Left renal cortex interstitium (tissue), 4 donors: Measurements from ENCODE around the gene PGAM5. TPM values are rescaled to one million over a fixed set of nuclear protein-coding genes. Genes with fewer than 3 reads are reported as not detected.
A peak's percentile ranks its signal among the peaks of the same experiment; 100 is the strongest.
"Not testable (repeated sequence)": the region's sequence is repeated elsewhere in the genome, so short reads cannot be mapped to it uniquely, and the experiment has no call there.

ENCODE experiments used
- DNase-seq, 4 donors: peaks; one replicate each; pipeline ENCODE4 v3.0.0-alpha.2; 2013; ENCODE audit warnings: low read depth in 4 of 4, low spot score in 2 of 4, missing footprints in 1 of 4
- polyA plus RNA-seq, 4 donors: library from polyadenylated mRNA; unstranded; fragments of 120-200 nt; gene quantifications; one replicate each; pipeline ENCODE4 v1.2.1, GENCODE V29; 2013; ENCODE audit not compliant: insufficient read length in 4 of 4

PGAM5 gene
- polyA plus RNA-seq, 4 donors, result 17.5 to 28.6 (median 25.5) TPM

DNA sequence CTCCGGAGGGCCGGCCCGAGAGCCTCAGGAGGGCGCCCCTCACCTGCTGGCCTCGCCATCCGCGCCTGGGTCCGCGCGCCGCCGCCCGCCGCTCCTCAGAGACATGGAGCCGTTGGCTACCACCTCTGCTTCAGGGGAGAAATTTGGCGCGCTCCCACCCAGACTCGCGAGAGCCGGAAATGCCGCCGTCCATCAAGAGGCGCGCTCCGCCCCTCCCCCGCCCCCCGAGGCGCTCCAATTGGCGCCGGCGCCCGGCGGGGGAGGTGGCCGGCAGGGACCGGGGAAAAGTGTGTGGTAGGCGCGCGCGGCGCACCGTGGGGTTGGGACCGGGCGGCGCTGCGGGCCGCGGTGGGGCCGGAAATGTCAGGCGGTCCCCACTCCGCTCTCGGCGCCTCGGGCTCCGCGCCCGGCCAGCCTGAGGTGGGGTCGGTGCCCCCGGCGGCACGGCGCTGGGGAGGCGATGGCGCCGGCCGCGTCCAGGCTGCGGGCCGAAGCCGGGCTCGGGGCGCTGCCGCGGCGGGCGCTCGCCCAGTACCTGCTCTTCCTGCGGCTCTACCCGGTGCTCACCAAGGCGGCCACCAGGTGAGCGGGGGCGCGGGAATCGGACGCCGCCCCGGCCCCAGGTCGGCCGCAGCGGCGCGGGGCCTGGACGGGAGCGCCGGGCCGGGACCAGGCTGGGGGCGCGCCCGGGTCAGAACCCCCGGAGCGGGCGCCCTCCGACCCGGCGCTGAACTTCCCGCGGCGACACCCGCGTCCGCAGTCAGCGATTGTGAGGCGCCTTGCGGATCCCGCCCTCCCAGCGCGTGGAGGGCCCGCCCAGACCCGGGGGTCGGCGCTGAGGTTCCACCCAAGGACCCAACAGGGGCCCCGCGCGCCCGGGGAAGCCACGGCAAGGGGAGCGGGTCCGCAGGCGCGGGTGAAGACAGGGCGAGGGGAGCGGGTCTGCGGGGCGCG is 23.2 kb upstream of the PGAM5 start, which contains the start of the genes POLE and PXMP2:
Gene POLE (minus strand): TSS at position 132 of the 954 bp plus-strand sequence. CDS start 27 bp downstream, at position 105.
Gene PXMP2 (plus strand): TSS at position 377 of the 954 bp plus-strand sequence. CDS start 84 bp downstream, at position 461.
- peak; percentile 79 to 94 (median 88) for DNase-seq

DNA sequence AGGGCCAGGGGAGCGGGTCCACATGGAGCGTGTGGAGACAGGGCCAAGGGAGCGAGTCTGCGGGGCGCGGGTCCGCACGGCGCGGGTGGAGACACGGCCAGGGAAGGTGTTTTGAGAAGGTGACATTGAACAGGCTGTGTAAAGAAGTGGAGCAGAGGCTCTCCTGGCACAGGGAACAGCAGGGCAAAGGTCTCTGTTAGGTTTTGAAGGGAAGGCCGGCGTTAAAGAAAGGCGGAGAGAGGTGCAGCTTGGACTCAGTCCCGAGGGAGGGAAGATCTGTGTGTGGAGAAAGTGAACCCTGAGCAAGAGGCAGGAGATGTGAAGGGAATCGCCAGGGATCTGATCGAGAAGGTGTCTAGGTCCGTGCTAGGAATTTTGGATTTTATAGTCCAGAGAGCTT is 21.4 kb upstream of the PGAM5 start:
- DNase-seq, result no peak

DNA sequence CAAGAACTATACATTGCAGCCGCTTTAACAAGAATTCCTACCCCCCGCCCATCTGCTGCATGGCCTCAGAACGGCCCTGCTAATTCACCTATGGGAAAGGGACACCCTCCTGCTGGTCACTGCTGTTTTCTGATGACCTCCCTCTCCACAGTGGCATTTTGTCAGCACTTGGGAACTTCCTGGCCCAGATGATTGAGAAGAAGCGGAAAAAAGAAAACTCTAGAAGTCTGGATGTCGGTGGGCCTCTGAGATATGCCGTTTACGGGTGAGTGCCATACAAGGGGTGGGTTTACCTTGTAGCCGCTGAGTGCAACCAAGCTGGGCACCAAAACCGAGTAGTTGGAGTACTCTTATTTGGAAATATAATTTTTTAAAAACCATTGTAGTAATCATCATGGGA is 20.5 kb upstream of the PGAM5 start:
- no peak for DNase-seq

DNA sequence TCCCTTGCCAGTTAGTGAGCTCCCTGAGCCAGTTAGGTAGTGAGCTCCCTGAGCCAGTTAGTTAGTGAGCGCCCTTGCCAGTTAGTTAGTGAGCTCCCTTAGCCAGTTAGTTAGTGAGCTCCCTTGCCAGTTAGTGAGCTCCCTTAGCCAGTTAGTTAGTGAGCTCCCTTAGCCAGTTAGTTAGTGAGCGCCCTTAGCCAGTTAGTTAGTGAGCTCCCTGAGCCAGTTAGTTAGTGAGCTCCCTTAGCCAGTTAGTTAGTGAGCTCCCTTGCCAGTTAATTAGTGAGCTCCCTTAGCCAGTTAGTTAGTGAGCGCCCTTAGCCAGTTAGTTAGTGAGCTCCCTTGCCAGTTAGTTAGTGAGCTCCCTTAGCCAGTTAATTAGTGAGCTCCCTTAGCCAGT is 18.6 kb upstream of the PGAM5 start:
- not testable (repeated sequence) for DNase-seq

DNA sequence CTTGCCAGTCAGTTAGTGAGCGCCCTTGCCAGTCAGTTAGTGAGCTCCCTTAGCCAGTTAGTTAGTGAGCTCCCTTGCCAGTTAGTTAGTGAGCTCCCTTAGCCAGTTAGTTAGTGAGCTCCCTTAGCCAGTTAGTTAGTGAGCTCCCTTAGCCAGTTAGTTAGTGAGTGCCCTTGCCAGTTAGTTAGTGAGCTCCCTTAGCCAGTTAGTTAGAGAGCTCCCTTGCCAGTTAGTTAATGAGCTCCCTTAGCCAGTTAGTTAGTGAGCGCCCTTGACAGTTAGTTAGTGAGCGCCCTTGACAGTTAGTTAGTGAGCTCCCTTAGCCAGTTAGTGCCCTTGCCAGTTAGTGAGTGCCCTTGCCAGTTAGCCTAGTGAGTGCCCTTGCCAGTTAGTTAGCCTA is 15.8 kb upstream of the PGAM5 start:
- not testable (repeated sequence) for DNase-seq

DNA sequence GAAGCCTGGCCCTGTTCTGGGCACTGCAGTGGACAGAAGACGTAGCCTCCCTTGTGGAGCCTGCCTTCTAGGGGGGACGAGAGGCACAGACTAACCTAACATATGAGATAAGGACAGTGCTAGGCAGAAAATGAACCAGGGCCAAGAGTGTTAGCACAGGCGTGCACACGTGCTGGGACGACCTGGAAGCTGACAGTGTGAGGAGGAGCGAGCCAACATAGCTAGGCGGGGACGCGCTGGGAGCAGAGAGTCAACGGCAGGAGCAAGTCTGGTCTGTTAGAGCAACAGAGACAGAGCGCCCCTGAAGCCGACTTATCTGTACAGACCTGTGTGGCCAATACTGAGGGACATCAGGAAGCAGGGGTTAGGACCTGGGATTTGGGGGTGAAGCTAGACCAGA is 15.2 kb upstream of the PGAM5 start:
- DNase-seq, result no peak

DNA sequence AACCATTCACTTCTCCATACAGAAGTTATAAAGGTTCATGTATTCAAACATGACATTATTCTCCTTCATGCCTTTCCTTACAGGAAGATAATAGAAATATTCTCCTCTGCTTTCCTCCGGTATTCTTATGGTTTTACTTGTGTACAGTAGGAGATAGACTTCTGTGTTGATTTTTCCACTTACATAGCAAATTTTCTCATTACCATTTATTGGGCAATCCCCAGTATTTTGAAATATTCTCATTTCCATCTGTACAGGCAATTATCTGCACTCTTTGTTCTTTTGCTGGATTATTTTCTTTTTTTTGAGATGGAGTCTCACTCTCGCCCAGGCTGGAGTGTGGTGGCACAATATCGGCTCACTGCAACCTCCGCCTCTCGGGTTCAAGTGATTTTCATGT is 12.3 kb upstream of the PGAM5 start:
- no peak for DNase-seq

DNA sequence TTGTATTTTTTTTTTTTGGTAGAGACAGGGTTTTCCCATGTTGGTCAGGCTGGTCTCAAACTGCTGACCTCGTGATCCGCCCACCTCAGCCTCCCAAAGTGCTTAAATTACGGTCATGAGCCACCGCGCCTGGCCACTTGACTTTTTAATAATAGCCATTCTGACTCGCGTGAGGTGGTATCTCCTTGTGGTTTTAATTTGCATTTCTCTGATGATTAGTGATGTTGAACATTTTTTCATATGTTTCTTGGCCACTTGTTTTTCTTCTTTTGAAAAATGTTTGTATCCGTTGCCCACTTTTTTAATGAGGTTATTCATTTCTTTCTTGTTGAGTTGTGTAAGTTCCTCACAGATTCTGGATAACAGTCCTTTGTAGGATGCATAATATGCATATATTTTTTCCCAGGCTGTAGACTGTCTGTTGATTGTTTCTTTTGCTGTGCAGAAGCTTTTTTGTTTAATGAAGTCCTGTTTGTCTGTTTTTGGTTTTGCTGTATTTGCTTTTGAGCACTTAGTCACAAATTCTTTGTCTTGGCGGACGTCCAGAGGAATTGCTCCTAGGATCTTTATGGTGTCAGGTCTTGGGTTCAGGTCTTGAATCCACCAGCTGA is 10.3 kb upstream of the PGAM5 start:
- DNase-seq, result no peak

DNA sequence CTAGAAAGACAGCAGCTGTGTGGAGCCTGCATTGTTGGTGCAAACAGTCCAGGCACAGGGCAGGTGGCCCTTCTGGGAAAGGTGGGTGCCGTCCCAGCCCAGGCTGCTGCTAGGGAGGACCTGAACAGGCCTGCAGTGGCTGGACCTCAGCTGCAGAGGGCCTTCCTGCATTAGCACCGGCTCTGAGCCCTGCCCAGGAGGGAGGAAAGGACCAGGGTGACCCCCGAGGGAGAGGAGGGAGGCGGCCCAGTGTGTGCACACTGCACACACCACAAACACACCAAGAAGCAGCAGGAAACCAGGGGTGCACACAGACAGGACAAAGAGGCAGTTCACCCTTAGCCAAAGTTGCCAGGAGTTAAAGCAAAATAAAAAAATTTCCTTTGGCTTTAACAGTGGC is 8.0 kb upstream of the PGAM5 start:
- DNase-seq, result no peak

DNA sequence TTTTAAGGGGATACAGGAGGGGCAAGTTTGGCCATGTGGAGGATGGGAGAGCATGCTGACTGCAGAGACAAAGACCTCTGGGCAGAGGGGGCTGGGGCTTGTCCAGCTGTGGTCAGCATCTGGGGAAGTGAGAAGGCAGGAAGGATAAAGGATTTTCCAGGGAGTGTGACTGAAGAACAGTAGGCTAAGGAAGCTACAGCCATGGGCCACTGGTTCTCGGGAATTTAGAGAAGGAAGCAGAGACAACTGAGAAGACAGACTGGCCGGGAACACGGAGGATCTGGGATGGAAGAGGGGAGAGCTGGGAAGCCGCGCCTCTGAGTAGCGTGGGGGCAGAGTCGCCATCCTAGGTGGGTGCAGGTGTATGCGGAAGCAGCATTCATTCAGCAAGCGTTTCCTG is 7.0 kb upstream of the PGAM5 start:
- DNase-seq, result no peak

DNA sequence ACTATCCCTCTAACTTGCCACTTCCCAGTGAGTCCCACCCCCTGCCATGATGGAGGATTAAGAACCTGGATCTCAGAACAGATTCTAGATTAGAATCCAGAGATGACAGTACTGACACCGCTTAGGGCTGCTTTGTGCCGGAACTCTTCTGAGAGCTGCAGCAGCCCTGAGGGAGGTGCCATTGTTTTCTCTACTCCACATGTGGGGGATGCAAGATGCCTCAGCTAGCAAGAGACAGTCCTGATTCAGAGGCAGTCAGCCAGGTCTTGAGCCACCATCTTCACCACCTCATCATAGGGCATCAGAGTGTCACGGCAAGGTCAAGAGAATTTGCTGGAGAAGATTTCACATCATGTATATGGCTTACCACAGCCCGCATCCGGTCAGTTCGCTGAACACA is 3.4 kb upstream of the PGAM5 start:
- DNase-seq, result no peak

DNA sequence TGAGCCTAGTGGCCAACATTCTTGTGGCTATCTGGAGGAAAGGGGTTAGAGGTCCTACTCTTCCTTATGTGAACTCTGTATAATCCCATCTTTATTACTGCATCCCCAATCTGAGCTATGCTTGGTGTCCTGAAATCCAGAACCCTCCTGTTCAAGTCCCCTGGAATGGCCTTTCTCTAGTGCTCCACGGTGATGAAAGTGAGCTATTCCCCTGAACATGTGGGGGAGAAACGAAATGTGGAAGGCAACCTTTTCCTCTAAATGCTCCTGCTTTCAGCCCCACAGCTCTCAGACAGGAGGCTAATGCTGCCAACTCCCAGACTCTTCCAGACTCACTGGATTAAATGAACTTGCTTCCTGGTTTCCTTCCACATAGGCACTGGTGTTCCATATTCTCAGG is 2.5 kb upstream of the PGAM5 start:
- no peak for DNase-seq

DNA sequence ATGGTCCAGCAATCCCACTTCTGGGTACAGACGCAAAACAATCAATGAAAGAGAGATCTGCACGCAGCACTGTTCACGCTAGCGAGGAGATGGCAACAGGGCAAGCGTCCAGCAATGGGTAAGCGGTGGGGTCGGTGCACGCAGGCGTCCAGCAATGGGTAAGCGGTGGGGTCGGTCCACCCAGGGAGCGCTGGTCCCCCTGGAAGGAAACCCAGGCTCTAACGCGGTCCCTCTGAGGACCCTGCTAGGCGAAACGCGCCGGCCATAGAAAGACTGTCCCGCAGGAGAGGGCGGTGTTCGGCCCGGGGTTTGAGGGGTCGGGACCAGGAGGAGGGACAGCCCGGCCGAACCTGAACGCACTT is 618 bp upstream of the PGAM5 start:
- DNase-seq, result no peak

DNA sequence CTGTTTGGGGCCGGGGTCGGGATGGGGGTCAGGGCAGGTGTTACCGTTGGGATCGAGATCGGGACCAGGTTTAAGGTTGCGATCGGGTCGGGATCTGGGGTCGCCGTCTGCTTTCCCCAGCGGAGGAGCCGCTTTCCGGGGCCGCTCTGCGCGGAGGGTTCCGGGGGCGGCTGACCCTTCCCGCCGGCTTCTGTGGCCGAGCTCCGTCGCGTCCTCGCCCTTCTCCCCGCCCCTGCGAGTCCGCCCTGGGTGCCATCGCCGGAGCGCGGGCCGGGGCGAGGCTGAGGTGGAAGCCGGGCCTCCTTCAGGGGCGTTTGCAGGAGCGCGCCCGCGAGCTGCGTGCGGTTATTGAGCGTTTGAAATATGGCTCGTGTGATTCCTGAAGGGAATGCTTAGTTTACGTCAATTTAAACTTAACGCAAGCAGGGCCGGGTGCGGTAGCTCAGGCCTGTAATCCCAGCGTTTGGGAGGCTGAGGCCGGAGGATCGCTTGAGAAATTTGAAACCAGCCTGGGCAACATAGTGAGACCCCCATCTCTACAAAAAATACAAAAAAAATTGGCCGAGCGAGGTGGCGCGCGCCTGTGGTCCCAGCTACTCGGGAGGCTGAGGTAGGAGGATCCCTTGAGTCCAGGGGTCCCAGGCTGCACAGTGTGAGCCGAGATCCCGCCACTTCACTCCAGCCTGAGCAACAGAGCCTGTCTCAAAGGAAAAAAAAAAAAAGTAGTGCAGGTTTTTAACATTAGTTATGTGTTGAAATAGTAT is 620 bp downstream of the PGAM5 start:
- DNase-seq, result no peak

DNA sequence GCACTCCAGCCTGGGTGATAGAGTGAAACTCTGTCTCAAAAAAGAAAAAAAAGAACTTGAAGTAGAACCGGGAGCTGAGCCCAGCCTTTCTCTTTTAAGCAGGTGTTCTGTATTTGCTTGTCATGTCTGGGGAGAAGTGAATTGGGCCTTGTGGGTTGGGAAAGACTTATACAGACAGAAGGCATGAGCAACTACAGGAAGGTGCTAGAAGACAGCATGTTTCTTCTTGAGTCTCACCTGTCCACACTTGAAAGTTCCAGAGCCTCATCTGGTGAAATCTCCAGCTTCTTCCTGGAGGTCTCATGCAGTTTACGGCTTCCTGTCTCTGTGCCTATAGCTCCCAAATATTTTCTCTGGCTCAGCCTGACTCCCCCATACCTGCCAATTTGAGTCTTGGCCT is 2.5 kb downstream of the PGAM5 start:
- no peak for DNase-seq

DNA sequence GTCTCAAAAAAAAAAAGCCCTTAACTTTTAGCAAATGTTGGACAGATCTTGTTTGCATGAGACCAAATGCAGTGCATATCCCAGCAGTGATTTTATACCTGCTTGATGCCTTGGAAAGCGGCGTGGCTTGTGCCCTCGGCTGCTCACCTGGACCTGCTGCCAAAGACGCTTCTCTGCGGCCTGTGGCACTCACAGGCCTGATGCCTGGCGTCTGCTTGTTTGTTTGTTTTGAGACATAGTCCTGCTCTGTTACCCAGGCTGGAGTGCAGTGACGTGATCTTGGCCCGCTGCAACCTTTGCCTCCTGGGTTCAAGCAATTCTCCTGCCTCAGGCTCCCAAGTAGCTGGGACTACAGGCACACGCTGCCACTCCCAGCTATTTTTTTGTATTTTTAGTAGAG is 5.2 kb downstream of the PGAM5 start:
- DNase-seq, result no peak

DNA sequence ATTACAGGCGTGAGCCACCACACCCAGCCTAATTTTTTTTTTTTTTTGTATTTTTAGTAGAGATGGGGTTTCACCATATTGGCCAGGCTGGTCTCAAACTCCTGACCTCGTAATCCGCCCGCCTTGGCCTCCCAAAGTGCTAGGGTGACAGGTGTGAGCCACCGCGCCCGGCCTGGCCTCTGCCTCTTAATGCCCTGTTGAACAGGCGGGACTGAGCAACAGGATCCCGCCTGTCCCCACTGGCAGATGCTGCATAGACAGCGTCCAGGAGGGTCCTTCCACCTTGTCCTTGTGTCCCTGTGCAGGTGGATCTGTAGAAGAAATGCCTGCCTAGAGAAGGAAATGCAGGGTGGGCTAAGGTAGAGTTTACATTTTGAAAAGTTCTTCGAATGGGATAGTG is 5.7 kb downstream of the PGAM5 start:
- no peak for DNase-seq

DNA sequence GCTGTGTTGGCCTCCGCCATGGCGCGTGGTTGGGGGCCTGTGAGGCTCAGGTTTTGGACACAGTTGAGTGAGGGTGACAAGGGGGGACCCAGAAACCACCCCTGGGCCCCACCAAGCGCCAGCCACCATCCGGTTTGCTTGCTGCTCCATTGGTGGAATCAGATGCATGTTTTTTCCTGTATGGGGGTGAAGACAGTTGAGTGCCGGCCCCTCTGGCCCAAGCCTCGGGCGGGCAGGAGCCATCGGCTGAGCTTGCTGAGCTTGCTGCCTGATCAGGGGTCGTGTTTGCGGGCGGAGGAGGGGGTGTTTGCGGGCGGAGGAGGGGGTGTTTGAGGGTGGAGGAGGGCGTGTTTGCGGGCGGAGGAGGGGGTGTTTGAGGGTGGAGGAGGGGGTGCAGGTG is 6.4 kb downstream of the PGAM5 start:
- DNase-seq, result no peak

DNA sequence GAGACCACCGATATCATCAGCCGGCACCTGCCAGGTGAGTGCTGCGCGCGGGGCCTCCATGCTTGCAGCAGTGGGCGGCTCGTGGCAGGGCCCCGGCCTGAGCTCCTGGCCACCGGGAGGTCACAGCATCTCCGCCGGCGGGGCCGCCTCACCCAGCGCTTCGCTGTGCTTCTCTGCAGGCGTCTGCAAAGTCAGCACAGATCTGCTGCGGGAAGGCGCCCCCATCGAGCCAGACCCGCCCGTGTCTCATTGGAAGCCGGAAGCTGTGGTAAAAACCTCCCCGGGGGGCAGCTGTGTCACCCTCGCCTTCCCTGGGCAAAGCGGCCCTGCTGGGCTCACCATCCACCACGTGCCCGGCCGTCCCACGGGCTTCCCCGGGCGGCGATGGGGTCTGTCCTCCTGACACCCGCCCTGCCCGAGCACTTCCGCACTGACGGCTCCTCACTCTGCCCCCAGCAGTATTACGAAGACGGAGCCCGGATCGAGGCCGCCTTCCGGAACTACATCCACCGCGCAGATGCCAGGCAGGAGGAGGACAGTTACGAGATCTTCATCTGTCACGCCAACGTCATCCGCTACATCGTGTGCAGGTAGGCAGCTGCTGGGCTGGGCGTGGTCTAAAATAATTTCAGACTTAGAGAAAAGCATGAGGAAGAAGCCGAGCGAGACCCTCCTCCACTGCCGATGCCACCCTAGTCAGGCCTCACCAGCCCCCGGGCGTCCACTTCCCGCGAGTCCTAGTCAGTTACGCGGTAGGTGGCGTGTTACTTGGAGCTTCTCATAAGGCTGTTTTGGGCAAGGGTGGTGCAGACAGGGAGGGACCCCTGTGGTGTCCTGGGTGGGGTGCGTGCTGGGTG is 7.1 kb downstream of the PGAM5 start:
- DNase-seq, result no peak

DNA sequence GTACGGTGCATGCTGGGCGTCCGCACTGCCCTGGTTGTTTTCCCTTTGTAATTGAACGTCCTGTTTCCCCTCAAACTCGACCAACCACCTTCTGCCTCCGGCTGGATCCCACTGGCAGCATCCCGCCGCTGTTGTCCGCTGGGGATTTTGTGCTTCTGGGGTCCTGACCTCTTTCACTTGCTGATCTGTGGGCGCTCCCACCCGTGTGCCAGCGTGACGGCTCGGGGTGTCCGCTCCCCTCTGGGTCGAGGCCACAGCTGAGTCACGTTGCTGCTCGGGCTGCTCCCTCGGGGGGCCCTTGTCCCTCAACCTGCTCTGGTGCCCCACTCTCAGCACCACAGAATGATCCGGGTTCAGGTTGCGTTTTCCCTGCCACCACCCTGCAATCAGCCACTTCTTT is 8.0 kb downstream of the PGAM5 start:
- DNase-seq, result no peak
